GM12873 (cell line): ENCODE measurements around the gene NRG3.

ENCODE experiments used
- CTCF ChIP-seq: IDR thresholded peaks from 2 replicates; pipeline ENCODE4 v1.5.1; 2012; ENCODE audit warnings: low read depth, mild to moderate bottlenecking, moderate library complexity, low read length, control low read depth; ENCODE audit not compliant: insufficient read depth; ENCODE audit errors: missing control alignments

Gene NRG3

GRCh38 chr10:82811621-82812020, 936.6 kb downstream of the NRG3 start:
- TF ChIP-seq CTCF, result peak; percentile 62

GRCh38 chr10:82813856-82814255, 938.9 kb downstream of the NRG3 start:
- TF ChIP-seq CTCF, result no peak

- TF ChIP-seq CTCF, result no peak
Observed at GRCh38 chr10:82814635-82815034, 939.6 kb downstream of the NRG3 start.

- no peak for TF ChIP-seq CTCF
Observed at GRCh38 chr10:82815680-82816079, 940.7 kb downstream of the NRG3 start.

GRCh38 chr10:82817676-82818422, 942.9 kb downstream of the NRG3 start:
- TF ChIP-seq CTCF, result no peak

- TF ChIP-seq CTCF, result no peak
Observed at GRCh38 chr10:82821043-82821442, 946.0 kb downstream of the NRG3 start.

- TF ChIP-seq CTCF, result no peak
Observed at GRCh38 chr10:82826132-82826531, 951.1 kb downstream of the NRG3 start.
